Stimulated activated CD4-positive, alpha-beta T cell treated with anti-CD3 and anti-CD28 coated beads, TNF-alpha, amount 100 ng/mL, for 24 hours (primary cell): ENCODE measurements around the gene CUBN.

Experiments
- DNase-seq, 3 experiments: peaks; one replicate each; pipeline ENCODE4 v3.0.0-alpha.2; 2020; ENCODE audit warnings: low read depth in 3 of 3

Gene CUBN

DNA sequence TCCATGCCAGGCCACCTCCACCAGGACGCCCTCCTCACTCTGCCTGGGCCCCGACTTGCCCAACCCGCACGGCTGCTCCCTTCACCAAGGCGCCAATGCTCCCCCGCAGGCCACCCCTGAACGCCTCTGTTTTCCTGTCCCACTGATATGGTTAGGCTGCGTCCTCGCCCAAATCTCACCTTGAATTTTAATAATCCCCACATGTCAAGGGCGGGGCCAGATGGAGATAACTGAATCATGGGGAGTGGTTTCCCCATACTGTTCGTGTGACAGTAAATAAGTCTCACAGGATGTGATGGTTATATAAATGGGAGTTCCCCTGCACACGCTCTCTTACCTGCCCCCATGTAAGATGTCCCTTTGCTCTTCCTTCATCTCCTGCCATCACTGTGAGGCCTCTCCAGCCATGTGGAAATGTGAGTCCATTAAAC lies 342.2 kb downstream of the CUBN start:
- DNase-seq, result peak; percentile 28 to 57 (median 35)

DNA sequence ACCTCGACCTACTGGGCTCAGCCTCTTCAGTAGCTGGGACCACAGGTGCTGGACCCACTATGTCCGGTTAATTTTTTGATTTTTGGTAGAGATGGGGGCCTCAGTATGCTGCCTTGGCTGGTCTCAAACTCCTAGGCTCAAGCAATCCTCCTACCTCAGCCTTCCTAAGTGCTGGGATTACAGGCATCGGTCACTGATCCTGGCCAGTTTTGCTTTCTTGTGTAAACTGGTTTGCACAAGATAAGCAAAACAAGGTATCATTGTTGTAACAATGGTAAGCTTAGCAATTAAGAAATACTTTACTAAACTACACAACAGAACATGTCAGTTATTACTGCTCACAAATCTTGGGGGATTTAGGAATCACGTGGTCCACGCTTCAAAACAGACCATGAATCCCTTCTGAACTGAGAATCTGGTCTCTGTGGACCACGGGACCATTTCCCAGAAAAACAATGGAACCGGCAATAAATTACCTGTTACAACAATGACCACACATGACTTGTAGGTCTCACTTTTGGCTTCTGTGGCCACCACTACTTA lies 349.2 kb downstream of the CUBN start:
- DNase-seq, result no peak

DNA sequence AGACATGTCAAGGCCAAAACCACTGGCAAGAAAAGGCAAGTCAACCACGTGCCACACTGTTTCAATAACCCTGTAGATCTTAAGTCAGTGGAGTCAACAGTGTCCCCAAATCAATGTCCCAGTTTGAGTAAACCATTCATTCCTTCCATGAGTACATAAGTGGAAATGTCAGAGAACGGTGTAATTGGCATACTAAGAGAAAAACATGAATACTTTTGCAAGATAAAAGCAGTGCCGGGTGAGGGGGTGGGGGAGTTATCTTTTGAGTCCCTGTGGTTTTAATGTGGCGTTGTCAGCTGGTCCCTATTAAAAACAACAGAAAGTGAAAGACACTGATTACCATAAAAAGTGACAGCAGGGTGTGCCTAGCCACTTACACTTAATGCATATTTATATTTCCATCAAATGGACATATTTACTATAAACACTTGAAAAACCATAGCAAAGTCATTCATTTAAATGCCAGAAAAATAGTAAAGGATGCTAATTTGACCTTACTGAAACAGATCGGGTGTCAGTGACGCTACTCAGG lies 350.2 kb downstream of the CUBN start:
- peak; percentile 43 to 75 (median 57) for DNase-seq

DNA sequence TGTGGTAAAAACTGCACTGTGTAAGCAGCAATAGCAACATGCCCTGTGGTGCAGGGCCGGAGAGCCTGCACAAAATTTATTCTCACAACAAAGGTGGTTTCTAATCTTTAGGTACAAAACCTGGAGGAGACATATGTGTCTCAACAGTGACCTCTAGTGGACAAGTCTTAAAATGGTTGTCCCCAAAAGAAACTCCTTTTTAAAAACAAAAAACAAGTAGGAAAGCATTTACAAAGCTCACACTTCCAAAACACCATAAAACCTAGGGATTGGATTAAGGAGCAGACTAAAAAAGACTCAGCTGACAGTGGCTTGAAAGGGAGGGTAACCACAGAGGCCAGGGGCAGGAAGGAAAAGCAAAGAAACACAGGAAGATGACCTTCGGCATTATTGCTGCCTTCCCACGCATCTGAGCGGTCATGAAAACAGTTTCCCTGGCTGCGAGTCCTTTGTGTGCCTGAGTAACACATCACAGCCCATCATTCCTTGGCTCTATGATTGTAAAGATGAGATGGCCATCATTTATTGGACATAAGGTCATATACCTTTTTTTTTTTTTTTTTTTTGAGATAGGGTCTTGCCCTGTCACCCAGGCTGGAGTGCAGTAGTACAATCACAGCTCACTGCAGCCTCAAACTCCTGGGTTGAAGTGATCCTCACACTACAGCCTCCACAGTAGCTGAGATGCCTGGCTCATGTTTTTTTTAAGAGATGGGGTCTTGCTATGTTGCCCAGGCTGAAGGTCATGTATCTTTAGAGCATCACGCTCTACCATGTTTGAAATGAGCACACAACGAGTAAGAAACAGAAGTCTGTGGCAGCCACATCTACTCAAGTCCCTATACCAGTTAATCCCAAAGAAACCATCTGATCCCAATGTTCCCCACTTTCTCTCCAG lies 351.9 kb downstream of the CUBN start:
- no peak for DNase-seq

DNA sequence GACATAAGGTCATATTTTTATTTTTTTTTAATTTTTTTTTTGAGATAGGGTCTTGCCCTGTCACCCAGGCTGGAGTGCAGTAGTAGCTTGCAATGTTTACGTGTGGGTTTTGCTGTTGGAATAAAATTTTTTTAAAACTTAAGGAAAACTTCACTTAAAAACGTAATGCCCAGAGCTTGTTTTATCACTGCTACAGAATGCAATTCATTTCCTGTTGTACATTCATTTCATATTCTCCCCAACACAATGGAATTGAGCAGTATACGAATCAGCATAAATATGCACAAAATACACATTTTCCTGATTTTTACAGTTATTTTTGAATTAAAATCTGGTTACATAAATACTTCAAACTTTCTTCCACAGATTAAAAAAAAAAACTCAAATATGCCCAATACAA lies 352.7 kb downstream of the CUBN start:
- DNase-seq, result no peak
